GM19239 (cell line): Measurements from ENCODE around the gene TEX19.

ENCODE experiments used
- DNase-seq: peaks from one replicate; pipeline ENCODE4 v3.0.0; 2011; ENCODE audit warnings: low spot score; ENCODE audit not compliant: insufficient read length
- FAIRE-seq: peaks from 2 replicates; lab custom pipeline; 2011; peaks lifted over from hg19 to GRCh38; lab: Jason Lieb, UNC

The TEX19 gene

DNA sequence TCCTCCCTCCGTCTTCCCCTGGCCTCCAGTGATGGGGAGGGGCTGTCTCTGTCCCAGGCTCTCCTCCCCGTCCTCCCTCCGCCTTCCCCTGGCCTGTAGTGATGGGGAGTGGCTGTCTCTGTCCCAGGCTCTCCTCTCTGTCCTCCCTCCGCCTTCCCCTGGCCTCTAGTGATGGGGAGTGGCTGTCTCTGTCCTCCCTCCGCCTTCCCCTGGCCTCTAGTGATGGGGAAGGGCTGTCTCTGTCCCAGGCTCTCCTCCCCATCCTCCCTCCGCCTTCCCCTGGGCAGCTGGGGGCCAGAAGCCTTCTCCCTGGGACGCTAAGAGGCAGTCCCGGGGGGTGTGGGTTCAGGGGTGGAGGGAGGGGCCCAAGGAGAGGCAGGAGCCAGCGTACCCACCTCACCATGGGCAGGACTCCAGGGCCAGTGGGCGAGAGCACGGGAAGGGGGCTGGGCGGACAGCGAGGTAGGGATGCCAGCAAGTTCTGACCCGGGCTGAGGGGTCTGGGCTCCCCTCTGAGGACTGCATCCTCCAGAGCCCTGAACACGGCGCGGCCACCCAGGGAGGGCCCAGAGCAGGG is 27.3 kb downstream of the TEX19 start:
- no peak for DNase-seq
- FAIRE-seq, result no peak

DNA sequence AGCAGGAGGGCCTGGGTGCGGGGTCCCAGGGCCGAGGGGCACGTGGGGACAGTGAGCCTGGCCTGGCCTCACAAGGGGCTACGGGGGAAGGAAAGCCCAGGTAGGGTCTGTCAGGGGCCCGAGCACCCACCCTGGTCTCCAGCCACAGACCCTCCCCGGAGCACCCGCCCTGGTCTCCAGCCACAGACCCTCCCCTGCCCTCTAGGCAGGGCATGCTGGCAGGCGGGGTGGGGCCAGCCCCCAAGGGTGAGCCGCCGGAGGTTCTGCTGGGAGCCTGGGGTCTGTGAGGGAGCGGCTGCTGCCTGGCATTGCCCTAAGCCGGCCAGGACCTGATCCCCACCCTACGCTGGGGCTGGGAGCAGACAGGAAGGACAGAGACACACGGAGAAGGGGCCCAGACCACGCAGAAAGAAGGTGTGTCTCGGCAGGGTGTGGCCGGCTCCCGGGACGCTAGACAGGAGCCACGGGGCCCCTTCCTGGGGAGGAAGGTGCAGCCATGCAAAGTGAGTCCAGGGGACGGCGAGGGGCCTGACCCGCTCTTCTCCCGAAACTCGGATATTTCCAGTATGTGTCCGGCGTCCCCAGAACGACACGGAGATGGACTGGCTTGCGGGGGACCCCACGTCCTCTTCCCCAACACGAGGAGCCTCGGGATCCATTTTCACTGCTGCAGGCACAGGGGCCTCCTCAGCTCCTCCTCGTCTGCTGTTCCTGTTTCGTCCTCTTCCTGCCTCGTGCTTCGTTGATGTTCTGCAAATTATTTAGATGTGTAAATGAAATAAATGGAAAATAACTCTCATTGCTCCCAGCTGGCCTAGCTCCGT is 28.0 kb downstream of the TEX19 start:
- DNase-seq, result no peak
- FAIRE-seq, result no peak

DNA sequence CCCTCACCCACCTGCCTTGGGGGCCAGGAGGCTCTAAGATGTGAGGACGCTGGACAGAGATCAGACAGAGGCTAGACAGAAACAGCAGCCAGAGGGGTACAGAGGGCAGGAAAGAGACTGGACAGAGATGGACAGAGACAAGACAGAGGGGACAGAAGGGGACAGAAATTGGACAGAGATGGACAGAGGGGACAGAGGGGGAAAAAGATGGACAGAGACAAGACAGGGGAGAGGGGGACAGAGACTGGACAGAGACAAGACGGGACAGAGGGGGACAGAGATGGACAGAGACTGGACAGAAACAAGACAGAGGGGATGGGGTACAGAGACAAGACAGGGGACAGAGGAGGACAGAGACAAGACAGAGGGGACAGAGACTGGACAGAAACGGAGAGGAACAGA is 28.7 kb downstream of the TEX19 start:
- FAIRE-seq (no peak), DNase-seq (no peak)

DNA sequence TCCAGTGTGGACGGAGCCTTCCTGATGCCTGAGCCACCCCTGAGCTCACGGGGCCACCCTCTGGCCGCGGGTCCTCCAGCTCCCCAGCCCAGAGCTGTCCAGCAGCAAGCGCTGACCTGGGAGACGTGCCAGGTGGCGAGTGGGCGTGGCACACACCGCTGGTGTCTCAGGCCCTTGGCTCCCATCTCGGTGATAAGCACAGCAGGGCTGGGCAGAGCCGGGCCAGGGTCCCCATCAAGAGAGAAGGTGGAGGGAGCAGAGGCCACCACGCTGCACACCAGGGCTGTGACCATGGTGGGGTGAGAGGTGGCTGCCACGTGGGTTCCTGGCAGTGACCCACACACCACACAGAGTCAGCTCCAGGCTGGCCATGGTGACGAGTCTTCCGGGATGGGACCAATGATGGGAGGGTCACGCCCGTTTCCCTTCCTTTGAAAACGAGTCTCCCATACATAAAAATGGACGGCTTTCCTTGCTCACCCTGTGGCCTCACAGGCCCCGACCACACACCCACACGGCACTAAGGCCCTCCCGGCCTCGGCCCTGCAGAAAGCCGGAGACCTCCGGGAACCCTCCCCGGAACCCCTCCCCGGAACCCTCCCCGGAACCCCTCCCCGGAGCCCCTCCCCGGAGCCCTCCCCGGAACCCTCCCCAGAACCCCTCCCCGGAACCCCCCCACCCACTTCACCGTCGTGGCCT is 29.3 kb downstream of the TEX19 start:
- FAIRE-seq, result no peak
- no peak for DNase-seq

DNA sequence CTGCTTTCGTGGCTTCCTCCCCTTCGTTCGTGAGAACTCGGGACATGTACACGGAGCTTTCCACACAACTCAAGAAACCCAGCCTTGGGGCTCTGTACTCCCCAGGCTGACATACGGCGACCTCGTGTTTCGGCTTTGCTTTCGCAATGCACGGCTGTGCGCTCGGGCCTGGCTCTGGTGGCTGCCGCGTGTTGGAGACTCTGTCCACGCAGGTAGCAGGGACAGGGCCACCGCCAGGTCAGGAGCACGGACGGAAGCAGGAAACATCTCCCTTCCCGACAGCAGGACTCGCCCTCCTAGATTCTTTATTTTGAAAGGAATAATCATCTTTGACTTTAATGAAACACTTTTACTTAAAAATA is 29.9 kb downstream of the TEX19 start:
- DNase-seq (no peak), FAIRE-seq (no peak)

DNA sequence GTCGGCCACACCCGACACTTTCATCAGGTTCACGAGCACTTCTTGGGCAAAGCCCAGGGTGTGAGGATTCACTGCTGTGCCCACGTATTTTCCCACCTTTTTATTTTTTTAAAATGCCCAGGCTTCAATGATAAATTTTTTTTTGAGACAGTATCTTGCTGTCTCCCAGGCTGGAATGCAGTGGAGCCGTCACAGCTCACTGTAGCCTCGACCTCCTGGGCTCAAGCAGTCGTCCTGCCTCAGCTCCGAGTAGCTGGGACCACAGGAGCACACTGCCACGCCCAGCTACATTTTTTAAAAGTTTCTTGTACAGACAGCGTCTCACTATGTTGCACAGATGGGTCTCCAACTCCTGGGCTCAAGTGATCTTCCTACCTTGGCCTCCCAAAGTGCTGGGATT is 30.3 kb downstream of the TEX19 start:
- DNase-seq, result no peak
- FAIRE-seq, result no peak

DNA sequence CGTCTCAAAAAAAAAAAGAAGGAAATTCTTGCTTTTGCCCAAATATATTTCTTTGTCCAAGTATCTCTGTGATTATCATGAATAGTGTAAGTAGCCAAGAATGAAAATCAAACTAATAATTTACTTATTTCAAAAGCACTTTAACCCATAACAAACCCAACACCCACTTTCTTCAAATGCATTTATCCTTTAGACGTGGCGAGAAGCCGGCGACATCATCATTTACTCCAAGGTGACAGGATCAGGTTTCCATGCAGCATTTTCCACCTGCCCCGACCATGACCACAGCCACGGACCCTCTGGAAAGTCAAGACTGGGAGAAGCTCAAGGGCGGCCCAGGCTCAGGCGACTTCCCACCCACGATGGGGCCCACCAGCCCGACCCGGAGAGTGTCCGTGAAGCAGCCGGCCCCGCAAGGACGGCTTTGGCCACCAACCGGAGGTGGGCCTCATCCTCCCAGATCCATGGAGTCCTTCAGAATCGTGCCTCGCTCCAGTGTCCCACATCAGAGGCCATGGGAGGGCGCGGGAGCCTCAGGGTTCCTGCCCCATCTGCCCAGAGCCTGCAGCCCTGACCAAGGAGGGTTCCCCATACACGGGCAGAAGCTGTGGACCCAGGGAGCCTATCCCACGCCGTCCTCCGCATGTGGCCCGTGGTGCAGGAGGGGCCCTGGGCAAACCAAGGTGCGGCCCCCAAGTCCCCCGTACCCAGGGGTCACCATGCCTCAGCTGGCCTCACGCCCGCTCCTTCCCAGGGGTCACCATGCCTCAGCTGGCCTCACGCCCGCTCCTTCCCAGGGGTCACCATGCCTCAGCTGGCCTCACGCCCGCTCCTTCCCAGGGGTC is 31.2 kb downstream of the TEX19 start:
- FAIRE-seq, result no peak
- DNase-seq, result no peak

DNA sequence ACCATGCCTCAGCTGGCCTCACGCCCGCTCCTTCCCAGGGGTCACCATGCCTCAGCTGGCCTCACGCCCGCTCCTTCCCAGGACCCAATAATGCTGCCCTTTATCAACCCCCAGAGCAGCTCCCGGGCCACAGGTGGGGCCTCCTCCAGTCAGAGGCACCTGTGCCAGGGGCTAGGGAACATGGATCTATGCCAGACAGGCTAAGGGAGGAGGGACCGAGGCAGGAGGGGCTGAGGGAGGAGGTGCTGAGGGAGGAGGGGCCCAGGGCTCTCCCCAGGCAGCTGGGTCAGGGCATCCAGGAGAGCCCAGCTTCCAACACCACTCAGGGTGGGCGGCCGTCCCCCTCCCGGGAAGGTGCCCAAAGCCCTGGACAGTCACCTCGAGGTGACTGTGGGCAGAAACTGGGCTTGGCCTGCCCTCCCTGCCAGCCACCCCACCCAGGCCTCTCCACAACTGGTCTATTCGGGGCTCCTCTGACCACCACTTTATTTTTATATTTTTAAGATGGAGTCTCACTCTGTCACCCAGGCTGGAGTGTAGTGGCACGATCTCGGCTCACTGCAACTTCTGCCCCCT is 31.9 kb downstream of the TEX19 start:
- no peak for FAIRE-seq
- no peak for DNase-seq

DNA sequence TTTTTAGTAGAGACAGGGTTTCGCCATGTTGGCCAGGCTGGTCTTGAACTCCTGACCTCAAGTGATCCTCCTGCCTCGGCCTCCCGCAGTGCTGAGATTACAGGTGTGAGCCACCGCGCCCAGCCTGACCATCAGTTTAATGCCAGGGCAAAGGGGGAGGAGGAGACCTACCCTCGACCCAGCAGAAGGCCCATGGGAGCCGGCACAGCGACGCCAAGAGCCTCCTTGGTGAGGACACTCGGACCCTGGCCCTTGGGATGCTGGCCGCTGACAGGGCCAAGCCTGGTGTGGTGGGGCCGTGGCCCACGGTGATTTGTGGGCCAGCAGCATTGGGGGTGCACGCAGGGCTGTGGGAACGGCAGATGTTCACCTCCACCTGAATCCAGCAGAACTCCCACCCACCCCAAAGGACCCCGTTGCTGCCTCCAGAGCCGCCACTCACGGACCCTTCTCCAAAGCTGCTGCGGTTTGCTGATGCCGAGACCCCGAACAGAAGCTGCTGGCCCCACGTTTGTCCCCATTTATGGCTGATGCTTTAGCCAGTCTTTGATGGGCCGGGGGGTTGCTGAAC is 32.5 kb downstream of the TEX19 start:
- FAIRE-seq, result no peak
- DNase-seq, result no peak

DNA sequence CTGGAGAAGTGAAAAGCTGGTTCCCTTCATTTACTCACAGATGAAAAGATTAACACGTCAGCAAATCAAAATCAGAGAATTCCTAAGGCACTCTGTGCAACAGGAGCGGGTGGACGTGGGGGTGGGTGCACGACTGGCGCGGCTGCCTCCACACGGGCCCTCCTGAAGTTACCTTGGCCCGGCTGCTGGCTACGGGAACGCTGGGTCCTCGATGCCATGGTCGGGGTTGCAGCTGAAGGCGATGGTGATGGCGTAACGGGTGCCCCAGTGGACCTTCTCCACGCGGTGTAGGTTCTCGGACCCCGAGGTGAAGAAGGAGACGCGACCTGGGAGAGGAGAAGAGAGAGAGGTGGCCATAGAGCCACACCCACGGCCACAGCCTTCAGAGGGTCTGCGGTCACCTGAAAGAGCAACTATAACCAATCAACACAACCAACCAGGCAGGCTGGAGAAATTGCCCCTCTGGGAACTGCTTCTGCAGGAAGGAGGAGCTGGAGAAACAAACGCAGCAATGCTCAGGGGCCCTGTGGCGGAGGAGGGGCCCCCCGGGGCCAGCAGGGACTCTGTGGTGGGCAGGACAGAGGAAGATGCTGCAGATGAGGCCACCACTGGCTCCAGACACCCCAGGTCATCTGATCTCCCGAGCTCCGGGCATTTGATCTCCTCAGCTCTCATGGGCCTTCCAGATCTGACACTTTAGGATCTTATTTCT is 33.3 kb downstream of the TEX19 start:
- FAIRE-seq, result no peak
- DNase-seq, result no peak

DNA sequence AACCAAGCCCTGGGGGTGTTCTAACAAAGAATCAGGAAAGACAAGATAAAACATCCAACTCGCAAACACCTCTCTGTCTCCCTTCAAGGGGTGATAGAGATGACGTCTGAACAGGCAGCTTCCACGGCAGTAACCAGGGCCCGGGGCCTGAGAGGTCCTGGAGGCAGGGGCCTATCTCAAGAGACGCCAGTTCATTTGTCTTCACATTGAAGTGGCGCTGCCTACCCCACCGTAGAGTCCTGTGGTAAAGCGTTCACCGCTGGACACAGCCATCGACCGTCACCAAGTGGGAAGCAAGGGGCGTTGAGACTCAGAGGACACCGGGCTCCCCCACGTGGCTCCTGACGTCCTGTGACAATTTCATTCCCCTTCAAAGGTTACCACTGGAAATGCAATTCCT is 33.9 kb downstream of the TEX19 start:
- DNase-seq (no peak), FAIRE-seq (no peak)

DNA sequence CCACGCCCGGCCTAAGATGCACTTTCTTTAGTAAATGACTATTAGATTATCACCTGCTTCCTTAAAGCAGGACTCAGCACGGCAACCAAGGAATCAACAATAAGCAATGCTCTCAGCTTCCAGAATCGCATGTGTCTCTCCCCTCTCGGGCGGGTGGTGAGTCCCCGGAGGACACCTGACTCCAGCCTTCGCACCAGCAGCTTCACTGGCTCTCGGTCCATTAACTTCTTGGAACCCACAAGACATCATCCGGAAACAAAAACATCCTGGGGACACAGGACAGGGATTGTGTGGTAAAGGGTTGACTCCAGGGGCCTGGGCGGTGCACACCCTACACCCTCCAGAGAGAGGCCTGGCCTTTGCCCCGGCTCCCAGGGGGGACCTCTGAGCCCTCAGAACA is 35.2 kb downstream of the TEX19 start:
- no peak for DNase-seq
- no peak for FAIRE-seq

DNA sequence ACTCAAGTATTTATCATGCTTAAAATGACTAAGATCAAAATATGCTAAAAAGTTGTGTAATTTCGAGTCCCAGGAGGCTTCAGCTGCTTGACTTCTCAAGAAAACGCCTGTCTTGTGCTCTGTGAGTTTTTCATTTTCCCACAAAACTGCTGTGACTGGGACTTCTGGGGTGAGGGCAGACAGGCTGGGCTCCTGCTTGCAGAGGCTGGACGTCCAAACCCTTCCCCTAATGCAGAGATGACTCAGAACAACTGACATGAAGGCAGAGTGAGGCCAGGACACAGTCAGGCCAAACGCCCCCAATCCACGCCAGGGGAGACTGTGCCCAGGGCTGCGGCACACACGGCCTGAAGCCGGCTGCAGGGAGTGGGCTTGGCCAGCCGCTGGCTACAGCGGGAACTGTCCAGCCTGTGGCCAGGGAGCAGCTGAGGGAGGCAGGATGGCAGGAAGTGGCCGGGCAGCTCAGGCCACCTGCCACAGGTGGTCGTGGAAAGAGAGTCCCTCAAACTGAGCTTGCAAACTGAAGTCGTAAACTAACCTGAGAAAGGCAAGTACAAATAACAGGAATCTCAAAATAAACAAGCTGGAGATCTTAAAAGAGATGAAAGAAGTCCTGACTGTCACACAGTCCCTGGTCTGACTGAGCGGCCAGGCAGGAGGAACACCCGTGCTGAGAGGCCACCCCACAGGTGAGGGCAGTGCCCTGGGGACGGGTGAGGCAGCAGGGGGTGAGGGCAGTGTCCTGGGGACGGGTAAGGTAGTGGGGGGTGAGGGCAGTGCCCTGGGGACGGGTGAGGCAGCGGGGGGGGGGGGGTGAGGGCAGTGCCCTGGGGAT is 37.8 kb downstream of the TEX19 start:
- DNase-seq, result no peak
- FAIRE-seq, result no peak

DNA sequence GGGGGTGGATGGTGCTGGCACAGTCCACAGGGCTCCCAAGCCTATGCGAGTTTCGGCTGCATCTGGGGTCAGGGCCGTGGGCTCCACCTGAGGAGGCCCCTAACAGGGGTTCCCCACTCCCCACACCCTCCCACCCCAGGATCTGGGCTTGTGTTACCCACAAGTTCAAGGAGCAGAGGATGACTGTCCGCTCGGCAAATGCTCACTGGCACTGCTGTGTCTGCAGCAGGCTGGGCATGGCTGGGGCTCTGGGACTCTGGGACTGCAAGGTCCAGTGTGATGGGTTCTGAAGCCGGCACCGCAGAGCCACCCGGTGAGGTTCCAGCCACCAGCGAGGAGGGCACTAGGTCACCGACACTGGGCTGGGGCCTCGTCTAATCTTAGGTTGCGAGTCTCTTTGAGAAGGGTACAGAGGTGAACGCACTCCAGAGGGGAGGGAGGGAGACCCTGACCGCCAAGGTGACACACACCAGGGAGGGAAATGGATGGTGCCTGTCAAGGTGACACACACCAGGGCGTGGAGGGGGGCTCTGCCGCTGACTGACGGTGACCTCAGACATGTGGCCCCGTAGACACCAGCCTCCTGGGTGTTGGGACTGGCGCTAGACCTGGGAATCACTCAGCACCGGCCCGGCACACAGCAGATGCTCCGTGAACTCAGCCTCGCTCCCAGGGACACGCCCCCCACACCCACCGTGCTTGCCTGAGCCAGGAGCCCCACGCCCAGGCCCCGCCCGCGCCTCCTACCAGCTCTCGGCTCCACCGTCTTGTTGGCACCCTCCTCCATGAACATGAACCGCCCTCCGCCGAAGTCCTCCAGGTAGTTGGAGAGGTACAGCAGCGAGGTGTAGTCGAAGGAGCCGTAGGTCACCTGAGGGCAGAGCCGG is 38.6 kb downstream of the TEX19 start:
- FAIRE-seq (no peak), DNase-seq (no peak)

DNA sequence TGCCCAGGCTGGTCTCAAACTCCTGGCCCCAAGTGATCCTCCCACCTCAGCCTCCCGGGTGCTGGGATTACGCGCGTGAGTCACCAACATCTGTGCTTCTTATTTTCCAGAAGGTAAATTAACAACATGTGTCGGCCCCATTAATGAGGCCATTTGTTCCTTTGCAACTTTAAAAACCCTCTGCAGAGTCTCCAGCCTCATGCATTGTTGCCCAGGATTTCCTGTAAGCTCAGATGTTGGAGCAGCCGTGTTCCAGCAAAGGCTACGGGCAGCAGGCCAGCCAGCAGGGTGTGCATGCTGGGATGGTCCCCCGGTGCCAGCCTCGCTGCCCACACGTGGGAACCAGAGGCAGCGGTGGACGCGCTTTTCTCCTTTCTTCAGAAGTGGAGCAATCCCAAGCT is 40.0 kb downstream of the TEX19 start:
- DNase-seq, result no peak

DNA sequence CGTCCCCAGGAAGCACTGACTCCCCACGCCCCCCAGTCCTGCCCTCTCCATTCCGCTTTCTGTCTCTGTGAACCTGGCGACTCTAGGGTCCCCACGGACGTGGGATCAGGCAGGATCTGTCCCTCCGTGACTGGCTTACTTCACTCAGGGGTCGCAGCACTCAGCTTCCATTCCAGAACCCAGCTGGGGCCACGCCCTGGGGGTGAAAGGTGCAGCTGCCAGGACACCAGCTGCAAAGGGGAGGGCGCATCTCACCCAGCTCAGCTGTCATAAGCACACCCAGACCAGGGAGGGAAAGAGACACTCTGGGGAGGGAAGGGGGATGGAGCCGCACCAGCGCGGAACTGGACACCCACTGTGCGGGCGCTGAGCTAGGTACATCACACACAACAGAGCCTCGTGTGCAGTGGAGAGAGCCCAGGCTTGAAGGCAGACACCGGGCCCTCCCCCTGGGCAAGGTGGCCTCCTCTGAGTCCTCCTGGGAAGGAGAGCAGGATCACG is 40.6 kb downstream of the TEX19 start:
- FAIRE-seq, result no peak
- DNase-seq, result no peak

More for the DNA sequence above, 40.0 kb downstream of the TEX19 start:
- FAIRE-seq, result no peak

DNA sequence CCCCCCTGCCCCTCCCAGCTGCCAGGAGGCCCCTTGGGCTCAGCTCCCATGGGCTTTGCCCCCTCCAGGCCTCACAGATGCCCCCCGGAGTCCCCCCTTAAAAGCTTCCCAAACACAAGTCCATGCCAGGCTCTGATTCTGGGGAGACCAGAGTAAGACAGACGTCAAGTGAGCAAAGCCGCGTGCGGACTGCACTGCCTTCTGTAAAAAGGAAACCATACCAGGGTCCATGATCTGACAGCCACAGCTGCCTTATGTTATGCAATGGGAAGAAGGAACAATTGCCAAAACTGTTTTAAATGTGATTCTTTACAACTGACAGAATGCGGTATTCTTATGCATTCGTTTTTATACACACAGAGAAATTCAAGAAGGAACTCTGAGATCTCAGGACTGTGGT is 41.2 kb downstream of the TEX19 start:
- FAIRE-seq, result no peak
- no peak for DNase-seq
